ENCODE data around the gene IL17REL.

GRCh38 chr22:49992921-49993648, 19.5 kb downstream of the IL17REL start:
- TF ChIP-seq TAF1 (IDR thresholded peaks at IDR 0.05; ENCODE audit: borderline replicate concordance, insufficient read depth, low read length): no peak
- TF ChIP-seq POLR2AphosphoS5 (IDR thresholded peaks at IDR 0.05; ENCODE audit: low read depth, low read length): no peak

All from PFSK-1 (cell line).